ENCODE data around the gene CNN2.
A peak's percentile ranks its signal among the peaks of the same experiment; 100 is the strongest.
"Not testable (repeated sequence)": the region's sequence is repeated elsewhere in the genome, so short reads cannot be mapped to it uniquely, and the experiment has no call there.

CNN2 gene

GRCh38 chr19:1012334-1012733 lies 14.1 kb upstream of the CNN2 start:
- DNase-seq: no peak

GRCh38 chr19:1013218-1013617 lies 13.2 kb upstream of the CNN2 start:
- DNase-seq: no peak

GRCh38 chr19:1014161-1015060 lies 12.0 kb upstream of the CNN2 start:
- no peak for DNase-seq

GRCh38 chr19:1015061-1015781 lies 11.2 kb upstream of the CNN2 start:
- no peak for DNase-seq

GRCh38 chr19:1015782-1016646 lies 10.4 kb upstream of the CNN2 start:
- no peak for DNase-seq

GRCh38 chr19:1016647-1017114 lies 9.7 kb upstream of the CNN2 start:
- no peak for DNase-seq

- DNase-seq: no peak
Observed at GRCh38 chr19:1017115-1017905, 9.1 kb upstream of the CNN2 start.

GRCh38 chr19:1017906-1018305 lies 8.5 kb upstream of the CNN2 start:
- no peak for DNase-seq

GRCh38 chr19:1018393-1018792 lies 8.0 kb upstream of the CNN2 start:
- DNase-seq: no peak

- DNase-seq: no peak
Observed at GRCh38 chr19:1018932-1019615, 7.3 kb upstream of the CNN2 start.

- DNase-seq: no peak
Observed at GRCh38 chr19:1019616-1019961, 6.8 kb upstream of the CNN2 start.

- DNase-seq: peak; percentile 37
Observed at GRCh38 chr19:1019980-1020867, 6.2 kb upstream of the CNN2 start.

GRCh38 chr19:1020868-1021425 lies 5.5 kb upstream of the CNN2 start, which contains the start of gene TMEM259:
Gene TMEM259, minus strand, starts transcription at chr19:1021123. Its CDS starts 127 bp downstream, at chr19:1020996.
- DNase-seq: peak; percentile 97

GRCh38 chr19:1023883-1024188 lies 2.6 kb upstream of the CNN2 start:
- DNase-seq: not testable (repeated sequence)

GRCh38 chr19:1025080-1025479 lies 1.3 kb upstream of the CNN2 start:
- DNase-seq: not testable (repeated sequence)

- peak; percentile 34 for DNase-seq
Observed at GRCh38 chr19:1026783-1027649, 608 bp downstream of the CNN2 start.

- no peak for DNase-seq
Observed at GRCh38 chr19:1027650-1028061, 1.2 kb downstream of the CNN2 start.

- DNase-seq: peak; percentile 43
Observed at GRCh38 chr19:1028062-1028926, 1.9 kb downstream of the CNN2 start.

All from stimulated activated CD4-positive, alpha-beta T cell treated with anti-CD3 and anti-CD28 coated beads, Interleukin-4, amount 100 ng/mL, for 24 hours (primary cell).